Left renal cortex interstitium (tissue), 4 donors: ENCODE data around the gene BNIP3. TPM values are rescaled to one million over a fixed set of nuclear protein-coding genes. Genes with fewer than 3 reads are reported as not detected.

ENCODE experiments used
- polyA plus RNA-seq, 4 donors: library from polyadenylated mRNA; unstranded; fragments of 120-200 nt; gene quantifications; one replicate each; pipeline ENCODE4 v1.2.1, GENCODE V29; 2013; ENCODE audit not compliant: insufficient read length in 4 of 4

The BNIP3 gene
- polyA plus RNA-seq, 4 donors, result 67.2 to 86.7 (median 75.9) TPM

Other genes starting within 250 kb of the BNIP3 start
- 10 to 100 TPM; 38.5 to 53.4 (median 41.8) TPM for gene PPP2R2D, start 80.9 kb downstream of the BNIP3 start, polyA plus RNA-seq
- under 1 TPM; 0.17 to 0.30 (median 0.22) TPM for gene JAKMIP3, start 84.0 kb upstream of the BNIP3 start, polyA plus RNA-seq
- 10 to 100 TPM; 14.2 to 22.3 (median 21.4) TPM for gene DPYSL4, start 205.0 kb upstream of the BNIP3 start, polyA plus RNA-seq